ENCODE data around the gene ZNG1B.
"Not testable (repeated sequence)": the region's sequence is repeated elsewhere in the genome, so short reads cannot be mapped to it uniquely, and the experiment has no call there.

Gene ZNG1B

GRCh38 chr2:113502216-113503093 is 65.0 kb downstream of the ZNG1B start:
- not testable (repeated sequence) for H3K79me1 ChIP-seq (ENCODE audit: low read length); H2AK5ac ChIP-seq (ENCODE audit: low read length); H2BK120ac ChIP-seq (ENCODE audit: low read depth, low read length); H3K9ac ChIP-seq (ENCODE audit: low read length); H4K8ac ChIP-seq (ENCODE audit: low read depth, low read length); H3K4ac ChIP-seq (ENCODE audit: low read depth, low read length); H2BK15ac ChIP-seq (replicated peaks; ENCODE audit: low read depth); H4K5ac ChIP-seq (ENCODE audit: low read length); H3K4me1 ChIP-seq (ENCODE audit: control insufficient read depth, low read depth, low read length); H3K4me2 ChIP-seq (ENCODE audit: low read length); H3K36me3 ChIP-seq (ENCODE audit: control insufficient read depth, insufficient read depth, low read length); H3K27me3 ChIP-seq (ENCODE audit: insufficient read depth, low read length, poor library complexity); H3K4me3 ChIP-seq (ENCODE audit: low read length); H3K56ac ChIP-seq (ENCODE audit: low read length); H3K27ac ChIP-seq (ENCODE audit: low read depth, low read length); H3K18ac ChIP-seq (ENCODE audit: low read length); H3K79me2 ChIP-seq (ENCODE audit: control insufficient read depth, insufficient read depth, low read length); H2BK5ac ChIP-seq (ENCODE audit: low read length); DNase-seq; H3K23ac ChIP-seq (ENCODE audit: low read length)
- WGBS (ENCODE audit: extremely low coverage, insufficient coverage, low lambda C conversion rate), result no CpG with 5 or more reads among the region's 73 CpGs

- no CpG with 5 or more reads among the region's 116 CpGs for WGBS (ENCODE audit: extremely low coverage, insufficient coverage, low lambda C conversion rate)
- H3K79me2 ChIP-seq (ENCODE audit: control insufficient read depth, insufficient read depth, low read length); H2BK5ac ChIP-seq (ENCODE audit: low read length); H3K36me3 ChIP-seq (ENCODE audit: control insufficient read depth, insufficient read depth, low read length); H3K4me3 ChIP-seq (ENCODE audit: low read length); H3K9ac ChIP-seq (ENCODE audit: low read length); H3K56ac ChIP-seq (ENCODE audit: low read length); H2AK5ac ChIP-seq (ENCODE audit: low read length); H3K23ac ChIP-seq (ENCODE audit: low read length); H3K4me1 ChIP-seq (ENCODE audit: control insufficient read depth, low read depth, low read length); H2BK120ac ChIP-seq (ENCODE audit: low read depth, low read length); H4K5ac ChIP-seq (ENCODE audit: low read length); H3K27me3 ChIP-seq (ENCODE audit: insufficient read depth, low read length, poor library complexity); H3K4me2 ChIP-seq (ENCODE audit: low read length); H3K27ac ChIP-seq (ENCODE audit: low read depth, low read length); H3K4ac ChIP-seq (ENCODE audit: low read depth, low read length); H3K18ac ChIP-seq (ENCODE audit: low read length); H3K79me1 ChIP-seq (ENCODE audit: low read length); H4K8ac ChIP-seq (ENCODE audit: low read depth, low read length); H2BK15ac ChIP-seq (replicated peaks; ENCODE audit: low read depth): not testable (repeated sequence)
- peak; percentile 68 for DNase-seq
Observed at GRCh38 chr2:113503094-113504042, 65.9 kb downstream of the ZNG1B start.

GRCh38 chr2:113504081-113504480 is 66.6 kb downstream of the ZNG1B start:
- not testable (repeated sequence) for H4K8ac ChIP-seq (ENCODE audit: low read depth, low read length); H3K4me1 ChIP-seq (ENCODE audit: control insufficient read depth, low read depth, low read length); H3K4me3 ChIP-seq (ENCODE audit: low read length); H3K9ac ChIP-seq (ENCODE audit: low read length); H3K27me3 ChIP-seq (ENCODE audit: insufficient read depth, low read length, poor library complexity); H3K4ac ChIP-seq (ENCODE audit: low read depth, low read length); H3K23ac ChIP-seq (ENCODE audit: low read length); H3K18ac ChIP-seq (ENCODE audit: low read length); H2BK15ac ChIP-seq (replicated peaks; ENCODE audit: low read depth); H2BK120ac ChIP-seq (ENCODE audit: low read depth, low read length); H3K27ac ChIP-seq (ENCODE audit: low read depth, low read length); H2BK5ac ChIP-seq (ENCODE audit: low read length); H3K56ac ChIP-seq (ENCODE audit: low read length); DNase-seq; H3K4me2 ChIP-seq (ENCODE audit: low read length); H3K36me3 ChIP-seq (ENCODE audit: control insufficient read depth, insufficient read depth, low read length); H4K5ac ChIP-seq (ENCODE audit: low read length); H2AK5ac ChIP-seq (ENCODE audit: low read length); H3K79me2 ChIP-seq (ENCODE audit: control insufficient read depth, insufficient read depth, low read length); H3K79me1 ChIP-seq (ENCODE audit: low read length)
- WGBS (ENCODE audit: extremely low coverage, insufficient coverage, low lambda C conversion rate), result no CpG with 5 or more reads among the region's 23 CpGs

GRCh38 chr2:113507394-113508140 is 70.1 kb downstream of the ZNG1B start:
- H3K27ac ChIP-seq (ENCODE audit: low read depth, low read length); H3K79me1 ChIP-seq (ENCODE audit: low read length); H3K56ac ChIP-seq (ENCODE audit: low read length); H4K8ac ChIP-seq (ENCODE audit: low read depth, low read length); H3K4me1 ChIP-seq (ENCODE audit: control insufficient read depth, low read depth, low read length); H2AK5ac ChIP-seq (ENCODE audit: low read length); H3K27me3 ChIP-seq (ENCODE audit: insufficient read depth, low read length, poor library complexity); H3K9ac ChIP-seq (ENCODE audit: low read length); DNase-seq; H3K4me3 ChIP-seq (ENCODE audit: low read length); H2BK120ac ChIP-seq (ENCODE audit: low read depth, low read length); H3K4ac ChIP-seq (ENCODE audit: low read depth, low read length); H3K36me3 ChIP-seq (ENCODE audit: control insufficient read depth, insufficient read depth, low read length); H2BK15ac ChIP-seq (replicated peaks; ENCODE audit: low read depth); H3K79me2 ChIP-seq (ENCODE audit: control insufficient read depth, insufficient read depth, low read length); H4K5ac ChIP-seq (ENCODE audit: low read length); H3K23ac ChIP-seq (ENCODE audit: low read length); H3K4me2 ChIP-seq (ENCODE audit: low read length); H3K18ac ChIP-seq (ENCODE audit: low read length); H2BK5ac ChIP-seq (ENCODE audit: low read length): not testable (repeated sequence)
- no CpG with 5 or more reads among the region's 14 CpGs for WGBS (ENCODE audit: extremely low coverage, insufficient coverage, low lambda C conversion rate)

GRCh38 chr2:113508187-113508586 is 70.7 kb downstream of the ZNG1B start:
- not testable (repeated sequence) for H3K4me1 ChIP-seq (ENCODE audit: control insufficient read depth, low read depth, low read length); H3K27me3 ChIP-seq (ENCODE audit: insufficient read depth, low read length, poor library complexity); H2BK5ac ChIP-seq (ENCODE audit: low read length); H4K8ac ChIP-seq (ENCODE audit: low read depth, low read length); H3K56ac ChIP-seq (ENCODE audit: low read length); H3K4ac ChIP-seq (ENCODE audit: low read depth, low read length); H3K27ac ChIP-seq (ENCODE audit: low read depth, low read length); H3K23ac ChIP-seq (ENCODE audit: low read length); H3K79me1 ChIP-seq (ENCODE audit: low read length); H2BK120ac ChIP-seq (ENCODE audit: low read depth, low read length); H3K79me2 ChIP-seq (ENCODE audit: control insufficient read depth, insufficient read depth, low read length); H2BK15ac ChIP-seq (replicated peaks; ENCODE audit: low read depth); H4K5ac ChIP-seq (ENCODE audit: low read length); H3K4me2 ChIP-seq (ENCODE audit: low read length); H3K36me3 ChIP-seq (ENCODE audit: control insufficient read depth, insufficient read depth, low read length); DNase-seq; H3K4me3 ChIP-seq (ENCODE audit: low read length); H2AK5ac ChIP-seq (ENCODE audit: low read length); H3K18ac ChIP-seq (ENCODE audit: low read length); H3K9ac ChIP-seq (ENCODE audit: low read length)
- no CpG with 5 or more reads among the region's 11 CpGs for WGBS (ENCODE audit: extremely low coverage, insufficient coverage, low lambda C conversion rate)

All from mesendoderm (in vitro differentiated cells).